Pancreas (tissue), 10 donors: ENCODE data around the gene KCNJ9. TPM values are rescaled to one million over a fixed set of nuclear protein-coding genes. Genes with fewer than 3 reads are reported as not detected.

Source experiments
- ATAC-seq, 4 donors: fragments of 200-7000 bp; cut with Tn5 transposase; one replicate each; pipeline versions ENCODE4 v1.8.0 to v1.9.1; 2020; ENCODE audit warnings: mild to moderate bottlenecking in 4 of 4, moderate library complexity in 4 of 4
- DNase-seq, 6 donors: peaks; one replicate each; pipeline ENCODE4 v3.0.0-alpha.2; 2020
- FAIRE-seq: peaks from 2 replicates; lab custom pipeline; 2012; peaks lifted over from hg19 to GRCh38; lab: Jason Lieb, UNC
- H3K27ac ChIP-seq, 4 donors: fragments of 200-600 bp; sonication (generic); 1 replicate in 3 of 4; 2 replicates in 1 of 4; pipeline versions ENCODE4 v1.5.0 to v1.8.0; 2020
- H3K27me3 ChIP-seq, 4 donors: fragments of 200-600 bp; one replicate each; pipeline ENCODE4 v1.8.0; 2021
- H3K36me3 ChIP-seq, 3 donors: fragments of 200-600 bp; sonication (generic) in 1 of 3; one replicate each; pipeline versions ENCODE4 v1.5.0 to v1.8.0; 2020 to 2021
- H3K4me1 ChIP-seq, 3 donors: fragments of 200-600 bp; one replicate each; pipeline ENCODE4 v1.8.0; 2021
- H3K4me3 ChIP-seq, 4 donors: fragments of 200-600 bp; sonication (generic) in 2 of 4; one replicate each; pipeline versions ENCODE4 v1.5.0 to v1.8.0; 2020 to 2021
- H3K9me3 ChIP-seq, 4 donors: fragments of 200-600 bp; one replicate each; pipeline ENCODE4 v1.8.0; 2021
- whole genome bisulfite sequencing, 2 donors: extraction: QIAGEN DNeasy Blood & Tissue Kit; methylation state at CpG; one replicate each; pipeline ENCODE4 v1.1.7; 2013; 5-methylcytosine and 5-hydroxymethylcytosine counted together
- intact Hi-C, 3 donors: fragments of 100-400 bp; cut with DNase I; formaldehyde crosslinking; loops; one replicate each; pipeline versions ENCODE4 v1.11.1 to v1.14.2; 2022
- polyA plus RNA-seq, 2 donors: library from polyadenylated mRNA; stranded (reverse); fragments of 200-250 nt; gene quantifications; one replicate each; pipeline ENCODE4 v1.2.3, GENCODE V29; 2013
- total RNA-seq, 6 donors: library from RNA; stranded (reverse); fragmentation: NEBNext Ultra II Directional in 4 of 6; extraction: Animal tissue kit (Norgen Biotek cat#: 25700) in 4 of 6; gene quantifications; one replicate each; pipeline versions ENCODE4 v1.2.1 to v1.2.4, GENCODE V29; 2021 to 2023
- TF ChIP-seq, protein P1 (sequence below), 4 donors: fragments of 200-600 bp; sonication (generic) in 3 of 4; IDR thresholded peaks; one replicate each; pipeline versions ENCODE4 v1.5.0 to v1.8.0; 2021; ENCODE audit warnings: antibody characterized with exemption in 4 of 4
- donor health status: healthy with polysubstance abuse.
- donor health status: DM: no; HTN: no; CAD: no; lungs with moderate emphysema.
- donor health status: DM: no; HTN: no; CAD: no.
- donor health status: control.
- donor health status: control.
- donor health status: Bipolar disorder and iron deficiency.
- donor health status: DM: yes; HTN: yes; CAD: no.
- donor health status: DM: no; HTN: no; CAD: no.
- donor health status: DM: no; HTN: no; CAD: no.
- donor health status: DM: yes; HTN: yes; CAD: no.

The KCNJ9 gene
- total and polyA plus RNA-seq, 8 donors, result 0.02 to 0.04 TPM; not detected in 6

DNA sequence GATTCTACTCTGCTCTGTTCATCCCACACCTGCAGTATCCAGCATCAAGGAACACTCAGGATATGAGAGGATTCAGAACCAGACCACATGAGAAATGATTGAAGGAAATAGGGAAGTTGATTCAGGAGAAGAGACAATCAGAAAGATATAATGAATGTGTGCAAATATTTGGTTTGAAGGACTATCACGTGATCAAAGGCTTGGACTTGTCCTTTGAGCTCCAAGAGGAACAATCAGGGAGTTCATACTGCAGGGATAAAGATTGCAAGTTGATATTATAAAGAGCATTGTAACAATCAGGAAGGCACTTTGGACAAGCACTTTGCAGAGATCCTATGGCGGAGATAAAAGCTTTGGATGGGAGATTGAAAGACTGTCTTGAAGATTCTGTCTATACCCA lies 35.7 kb upstream of the KCNJ9 start:
- intact Hi-C loops, result loop anchor here in 1 of 3 donors (5.0 kb wide), 1 partner anchor 37 kb away; the partner anchor contains the start of gene KCNJ9
- no peak for FAIRE-seq
- TF ChIP-seq, protein P1, sequence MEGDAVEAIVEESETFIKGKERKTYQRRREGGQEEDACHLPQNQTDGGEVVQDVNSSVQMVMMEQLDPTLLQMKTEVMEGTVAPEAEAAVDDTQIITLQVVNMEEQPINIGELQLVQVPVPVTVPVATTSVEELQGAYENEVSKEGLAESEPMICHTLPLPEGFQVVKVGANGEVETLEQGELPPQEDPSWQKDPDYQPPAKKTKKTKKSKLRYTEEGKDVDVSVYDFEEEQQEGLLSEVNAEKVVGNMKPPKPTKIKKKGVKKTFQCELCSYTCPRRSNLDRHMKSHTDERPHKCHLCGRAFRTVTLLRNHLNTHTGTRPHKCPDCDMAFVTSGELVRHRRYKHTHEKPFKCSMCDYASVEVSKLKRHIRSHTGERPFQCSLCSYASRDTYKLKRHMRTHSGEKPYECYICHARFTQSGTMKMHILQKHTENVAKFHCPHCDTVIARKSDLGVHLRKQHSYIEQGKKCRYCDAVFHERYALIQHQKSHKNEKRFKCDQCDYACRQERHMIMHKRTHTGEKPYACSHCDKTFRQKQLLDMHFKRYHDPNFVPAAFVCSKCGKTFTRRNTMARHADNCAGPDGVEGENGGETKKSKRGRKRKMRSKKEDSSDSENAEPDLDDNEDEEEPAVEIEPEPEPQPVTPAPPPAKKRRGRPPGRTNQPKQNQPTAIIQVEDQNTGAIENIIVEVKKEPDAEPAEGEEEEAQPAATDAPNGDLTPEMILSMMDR (IDR thresholded peaks at IDR 0.05), result no peak
- no peaks in the 10 kb centered on the region for H3K36me3 ChIP-seq
- no peak for ATAC-seq
- H3K27me3 ChIP-seq, result no peaks in the 10 kb centered on the region
- H3K9me3 ChIP-seq, result no peaks in the 10 kb centered on the region
- no peak overlapping the region for H3K4me3 ChIP-seq
- no peak for DNase-seq
- 59 to 60% methylated on average over 2 of the region's 2 CpGs for WGBS, 2 donors
- no peak overlapping the region for H3K27ac ChIP-seq
- peaks cover 0 to 7% (median 0%) of the 10 kb centered on the region in 3 donors for H3K4me1 ChIP-seq

DNA sequence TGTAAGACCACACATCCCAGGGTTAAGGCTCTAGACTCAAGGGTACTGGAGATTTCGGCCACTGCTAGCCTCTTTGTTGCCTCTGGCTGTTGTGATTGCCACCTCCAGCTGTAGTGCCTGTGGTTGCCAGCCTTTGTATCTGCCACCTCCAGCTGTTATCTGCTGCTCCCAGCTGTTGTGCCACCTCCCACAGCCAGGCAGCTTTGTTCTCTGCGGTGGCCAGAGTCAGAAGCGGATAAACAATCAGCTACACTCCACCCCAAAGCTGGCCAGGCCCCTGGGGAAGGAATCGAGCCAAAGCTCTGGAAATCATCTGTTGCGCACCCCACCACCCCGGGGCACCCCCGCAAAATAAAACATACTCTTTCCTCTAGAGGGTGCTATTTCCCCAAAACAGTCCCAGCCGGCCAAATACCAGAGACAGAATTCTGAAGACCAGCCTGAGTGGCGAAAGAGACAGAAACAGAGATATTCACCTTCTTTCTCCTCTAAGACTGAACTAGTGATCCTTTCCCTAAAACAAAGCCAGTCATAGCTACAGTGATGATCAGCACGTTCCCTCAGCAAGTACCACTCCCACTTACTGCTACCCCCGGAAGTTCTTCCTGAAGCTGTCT lies 34.7 kb upstream of the KCNJ9 start:
- WGBS, 2 donors, result 4 to 5% methylated on average over 11 of the region's 11 CpGs
- TF ChIP-seq, protein P1 (IDR thresholded peaks at IDR 0.05), result peak; percentile 39 to 68 (median 54)
- FAIRE-seq (no peak), ATAC-seq (peak; percentile 88 to 96 (median 93)), DNase-seq (peak; percentile 68 to 81 (median 75))
- H3K9me3 ChIP-seq, result no peaks in the 10 kb centered on the region
- peak overlapping the region in 1 of 4 donors; percentile 19 for H3K4me3 ChIP-seq
- intact Hi-C loops, result loop anchor here in 1 of 3 donors (5.0 kb wide), 1 partner anchor 36 kb away; the partner anchor contains the start of gene KCNJ9
- peaks cover 0 to 7% (median 0%) of the 10 kb centered on the region in 3 donors for H3K4me1 ChIP-seq
- H3K36me3 ChIP-seq, result no peaks in the 10 kb centered on the region
- H3K27ac ChIP-seq, result peak overlapping the region in 1 of 4 donors; percentile 17
- H3K27me3 ChIP-seq, result no peaks in the 10 kb centered on the region

DNA sequence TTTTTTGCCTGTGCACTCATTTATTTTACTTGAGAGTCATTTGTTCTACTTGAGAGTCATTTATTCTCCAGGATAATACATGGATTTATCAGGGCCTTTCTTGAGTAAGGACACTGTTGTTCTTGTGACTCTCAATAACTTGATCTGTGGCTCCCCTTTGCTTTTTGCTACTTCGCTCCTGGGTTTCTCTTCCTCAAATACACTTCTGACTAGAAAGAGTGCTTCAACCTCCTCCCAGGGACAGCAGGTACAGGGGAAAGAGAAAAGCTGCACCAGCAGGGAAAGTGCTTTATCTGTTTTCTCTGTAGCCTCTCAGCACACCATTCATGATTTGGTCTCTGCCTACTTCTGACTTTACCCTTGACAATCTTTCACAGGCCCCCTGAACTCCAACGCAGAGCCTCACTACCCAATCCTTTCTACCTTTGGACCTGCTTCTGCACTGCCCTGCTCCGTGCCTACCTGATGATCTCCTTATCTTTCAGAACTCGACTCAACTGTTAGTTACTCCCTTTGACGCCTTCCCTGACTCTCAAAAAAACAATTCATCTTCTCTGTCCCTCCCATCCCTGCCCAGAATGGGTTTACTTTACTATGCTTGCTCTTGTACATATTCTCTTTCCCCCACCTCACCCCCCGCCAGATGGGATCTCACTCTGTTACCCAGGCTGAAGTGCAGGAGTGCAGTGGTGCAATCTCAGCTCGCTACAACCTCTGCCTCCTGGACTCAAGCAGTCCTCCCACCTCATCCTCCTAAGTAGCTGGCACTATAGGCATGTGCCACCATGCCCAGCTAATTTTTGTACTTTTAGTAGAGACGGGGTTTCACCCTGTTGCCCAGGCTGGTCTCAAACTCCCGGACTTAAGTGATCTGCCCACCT lies 34.0 kb upstream of the KCNJ9 start:
- Histone ChIP-seq H3K4me3 (peak overlapping the region in 1 of 4 donors; percentile 19), H3K27ac (no peak overlapping the region), H3K4me1 (peaks cover 0 to 7% (median 0%) of the 10 kb centered on the region in 3 donors), H3K36me3 (no peaks in the 10 kb centered on the region), H3K27me3 (no peaks in the 10 kb centered on the region), H3K9me3 (no peaks in the 10 kb centered on the region)
- no peak for DNase-seq
- TF ChIP-seq, protein P1 (IDR thresholded peaks at IDR 0.05), result no peak
- no peak for FAIRE-seq
- 66 to 67% methylated on average over 9 of the region's 9 CpGs for WGBS, 2 donors
- intact Hi-C loops, result loop anchor here in 1 of 3 donors (5.0 kb wide), 1 partner anchor 35 kb away; the partner anchor contains the start of gene KCNJ9
- ATAC-seq, result no peak

DNA sequence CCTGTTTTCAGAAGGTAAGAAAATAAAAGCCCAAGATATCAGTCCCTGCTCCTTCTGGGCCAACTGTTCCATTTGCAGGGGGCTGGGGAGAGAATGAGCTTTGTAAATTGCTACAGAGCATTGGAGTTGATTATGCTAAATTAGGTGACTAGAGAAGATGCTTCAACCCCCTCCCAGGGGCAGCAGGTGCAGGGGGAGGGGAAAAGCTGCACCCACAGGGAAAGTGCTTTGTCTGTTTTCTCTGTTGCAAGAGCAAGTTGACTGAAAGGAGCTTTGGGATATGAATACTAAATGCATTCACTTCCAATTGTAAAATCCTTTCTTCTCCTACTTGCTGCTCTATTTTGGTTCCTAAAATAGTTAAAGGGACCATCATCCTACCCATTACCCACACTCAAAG lies 33.0 kb upstream of the KCNJ9 start:
- FAIRE-seq (no peak), DNase-seq (no peak), ATAC-seq (no peak)
- Histone ChIP-seq H3K4me3 (no peak overlapping the region), H3K27me3 (no peaks in the 10 kb centered on the region), H3K9me3 (no peaks in the 10 kb centered on the region), H3K27ac (no peak overlapping the region), H3K4me1 (peaks cover 0 to 7% (median 0%) of the 10 kb centered on the region in 3 donors), H3K36me3 (no peaks in the 10 kb centered on the region)
- TF ChIP-seq, protein P1 (IDR thresholded peaks at IDR 0.05), result no peak
- intact Hi-C loops, result loop anchor here in 1 of 3 donors (5.0 kb wide), 1 partner anchor 34 kb away; the partner anchor contains the start of gene KCNJ9
